HepG2 (cell line): ENCODE data around the gene C3orf70. TPM values are rescaled to one million over a fixed set of nuclear protein-coding genes. Genes with fewer than 3 reads are reported as not detected.
A peak's percentile ranks its signal among the peaks of the same experiment; 100 is the strongest.

ENCODE experiments used
- ATAD3A ChIP-seq: sonication (generic); formaldehyde crosslinking; IDR thresholded peaks from 2 replicates; pipeline ENCODE4 v1.4.0; 2020; ENCODE audit warnings: missing genetic modification reagents
- E2F1 ChIP-seq: sonication (generic); formaldehyde crosslinking; IDR thresholded peaks from 2 replicates; pipeline ENCODE4 v1.5.0; 2020; ENCODE audit warnings: missing genetic modification reagents
- EP300 ChIP-seq, 3 experiments: sonication (generic) in 1 of 3; formaldehyde crosslinking in 1 of 3; IDR thresholded peaks; 2 replicates each; pipeline versions ENCODE4 v1.5.1 to v1.6.1; 2011 to 2020; ENCODE audit warnings: low read depth in 2 of 3, low read length in 2 of 3, borderline replicate concordance in 1 of 3, improper control_type of control experiment in 1 of 3, mild to moderate bottlenecking in 1 of 3, missing genetic modification reagents in 1 of 3, moderate library complexity in 1 of 3
- GABPB1 ChIP-seq: IDR thresholded peaks from 2 replicates; pipeline ENCODE4 v1.6.1; 2016; ENCODE audit warnings: mild to moderate bottlenecking, missing genetic modification reagents, moderate library complexity, missing compliant biosample characterization
- IRF2 ChIP-seq: IDR thresholded peaks from 2 replicates; pipeline ENCODE4 v1.6.1; 2018; ENCODE audit warnings: missing genetic modification reagents, missing compliant biosample characterization
- IRX3 ChIP-seq: sonication (generic); formaldehyde crosslinking; IDR thresholded peaks from 2 replicates; pipeline ENCODE4 v1.8.1; 2023; ENCODE audit warnings: mild to moderate bottlenecking, low read depth, missing genetic modification reagents, borderline replicate concordance
- JARID2 ChIP-seq: sonication (generic); formaldehyde crosslinking; IDR thresholded peaks from 2 replicates; pipeline ENCODE4 v1.8.1; 2023; ENCODE audit warnings: missing genetic modification reagents, inconsistent platforms; ENCODE audit not compliant: insufficient replicate concordance
- MAF1 ChIP-seq: sonication (generic); formaldehyde crosslinking; IDR thresholded peaks from 2 replicates; pipeline ENCODE4 v1.5.0; 2020; ENCODE audit warnings: missing genetic modification reagents, borderline replicate concordance
- PATZ1 ChIP-seq: sonication (generic); formaldehyde crosslinking; IDR thresholded peaks from 2 replicates; pipeline ENCODE4 v1.4.0; 2020; ENCODE audit warnings: missing genetic modification reagents
- PCBP2 ChIP-seq: fragments of 200-400 bp; formaldehyde crosslinking; optimal IDR thresholded peaks from 2 replicates; pipeline ENCODE3; 2018; ENCODE audit warnings: low read length, low read depth; ENCODE audit not compliant: poor library complexity, severe bottlenecking
- POGZ ChIP-seq: sonication (generic); formaldehyde crosslinking; IDR thresholded peaks from 2 replicates; pipeline ENCODE4 v1.4.0; 2020; ENCODE audit warnings: mild to moderate bottlenecking, missing genetic modification reagents
- RNF219 ChIP-seq: sonication (generic); formaldehyde crosslinking; IDR thresholded peaks from 2 replicates; pipeline ENCODE4 v1.5.0; 2020; ENCODE audit warnings: mild to moderate bottlenecking, missing genetic modification reagents
- SOX13 ChIP-seq, 3 experiments: fragments of 450-650 bp in 1 of 3; sonication (generic) in 1 of 3; formaldehyde crosslinking in 1 of 3; IDR thresholded peaks in 2 of 3; conservative IDR thresholded peaks in 1 of 3; 2 replicates each; pipeline versions ENCODE4 v1.5.0 to v1.6.1; 2016 to 2020; ENCODE audit warnings: antibody characterized with exemption in 1 of 3, mild to moderate bottlenecking in 1 of 3, missing compliant biosample characterization in 1 of 3, missing genetic modification reagents in 1 of 3, moderate library complexity in 1 of 3
- SOX5 ChIP-seq: IDR thresholded peaks from 2 replicates; pipeline ENCODE4 v1.6.1; 2016; ENCODE audit warnings: borderline replicate concordance
- TOE1 ChIP-seq: sonication (generic); formaldehyde crosslinking; IDR thresholded peaks from 2 replicates; pipeline ENCODE4 v1.4.0; 2020; ENCODE audit warnings: mild to moderate bottlenecking, missing genetic modification reagents
- TRIM24 ChIP-seq: sonication (generic); formaldehyde crosslinking; IDR thresholded peaks from 2 replicates; pipeline ENCODE4 v1.8.0; 2022; ENCODE audit warnings: mild to moderate bottlenecking, missing genetic modification reagents
- ZBTB49 ChIP-seq: sonication (generic); formaldehyde crosslinking; IDR thresholded peaks from 2 replicates; pipeline ENCODE4 v1.4.0; 2020; ENCODE audit warnings: missing genetic modification reagents, borderline replicate concordance
- ZBTB7A ChIP-seq: sonication (generic); formaldehyde crosslinking; IDR thresholded peaks from 2 replicates; pipeline ENCODE4 v1.8.0; 2022; ENCODE audit warnings: mild to moderate bottlenecking, missing genetic modification reagents
- ZC3H4 ChIP-seq: sonication (generic); formaldehyde crosslinking; IDR thresholded peaks from 2 replicates; pipeline ENCODE4 v1.4.0; 2020; ENCODE audit warnings: missing genetic modification reagents, borderline replicate concordance
- ZNF615 ChIP-seq: sonication (generic); formaldehyde crosslinking; IDR thresholded peaks from 2 replicates; pipeline ENCODE4 v1.5.0; 2020; ENCODE audit warnings: mild to moderate bottlenecking, missing genetic modification reagents, borderline replicate concordance
- polyA plus RNA-seq, 8 experiments: library from polyadenylated mRNA; depleted of rRNA in 3 of 8; stranded (reverse) in 7 of 8; unstranded in 1 of 8; fragments of >200 nt; fragmentation: Illumina TruSeq in 4 of 8; extraction: Trizol in 4 of 8; gene quantifications; 2 replicates each; pipeline versions ENCODE4 v1.2.1 to v1.2.3, GENCODE V29; 2011 to 2016; ENCODE audit warnings: low read depth in 4 of 8, missing spikeins in 1 of 8, mixed read lengths in 1 of 8; ENCODE audit not compliant: insufficient read depth in 1 of 8
- total RNA-seq, 5 experiments: library from RNA; depleted of rRNA; stranded (reverse); fragments of >200 nt; fragmentation: Illumina TruSeq; extraction: Trizol; gene quantifications; 2 replicates each; pipeline ENCODE4 v1.2.3, GENCODE V29; 2016; ENCODE audit warnings: low read depth in 1 of 5

C3orf70 gene
- total and polyA plus RNA-seq, 2 of the 13 experiments (the other 11 are each of a cell fraction or from before 2014, with no cell fraction given), result 0.79 to 2.4 TPM

- no peak for TF ChIP-seq PCBP2
- TF ChIP-seq IRX3 (CRISPR knock-in tag), result no peak
- peak; percentile 53 for TF ChIP-seq SOX5
- TF ChIP-seq JARID2, result no peak
- TF ChIP-seq GABPB1 (CRISPR knock-in tag), result peak; percentile 76
- TF ChIP-seq EP300 (IDR thresholded peaks at IDR 0.05; ENCODE audit: low read depth in 2 of 2, low read length in 2 of 2), result peak in 1 of 2 experiments; percentile 60; a peak in 1 of 4 replicates
- TF ChIP-seq EP300 (CRISPR knock-in tag; IDR thresholded peaks at IDR 0.05; ENCODE audit: borderline replicate concordance), result no peak
- 0 out of 2 replicates have a peak, but pooled peaks have one; percentile 57 for TF ChIP-seq POGZ (CRISPR knock-in tag)
- no peak for TF ChIP-seq ZNF615 (CRISPR knock-in tag)
- 0 out of 2 replicates have a peak, but pooled peaks have one; percentile 12 for TF ChIP-seq IRF2 (CRISPR knock-in tag)
- TF ChIP-seq ZBTB49, result no peak
- 0 out of 2 replicates have a peak, but pooled peaks have one; percentile 64 for TF ChIP-seq ATAD3A (CRISPR knock-in tag)
- TF ChIP-seq RNF219 (CRISPR knock-in tag), result 0 out of 2 replicates have a peak, but pooled peaks have one; percentile 51
- TF ChIP-seq TRIM24 (CRISPR knock-in tag), result no peak
- TF ChIP-seq ZC3H4 (CRISPR knock-in tag), result 0 out of 2 replicates have a peak, but pooled peaks have one; percentile 34
- TF ChIP-seq PATZ1, result peak; percentile 79
- TF ChIP-seq SOX13 (IDR thresholded peaks at IDR 0.05), result 0 out of 2 replicates have a peak, but pooled peaks have one; percentile 7
- TF ChIP-seq SOX13 (CRISPR knock-in tag; conservative IDR thresholded peaks at IDR 0.05 in 1 of 2, IDR thresholded peaks at IDR 0.05 in 1 of 2), result peak in 1 of 2 experiments; percentile 54; a peak in 2 of 4 replicates
- no peak for TF ChIP-seq E2F1
- no peak for TF ChIP-seq TOE1 (CRISPR knock-in tag)
- TF ChIP-seq ZBTB7A (CRISPR knock-in tag), result peak; percentile 61; the same call in 1 of the 2 replicates
- TF ChIP-seq MAF1 (CRISPR knock-in tag), result no peak
These were observed 22.6 kb upstream of the C3orf70 start (continued) for GRCh38 chr3:185175370-185175987.
